SK-N-SH (cell line): ENCODE data around the gene SLAIN1. TPM values are rescaled to one million over a fixed set of nuclear protein-coding genes. Genes with fewer than 3 reads are reported as not detected.

ENCODE experiments used
- CTCF ChIA-PET: fragments of 300-600, 350-600 bp; formaldehyde crosslinking; extraction: SDS; loops from one replicate; lab custom pipeline; 2021; lab: Yijun Ruan, JAX
- POLR2A ChIA-PET: fragments of 350-600 bp; sonication (Branson Sonifier 250); formaldehyde crosslinking; extraction: SDS; loops from one replicate; lab custom pipeline; 2020; ENCODE audit warnings: antibody characterized with exemption, inconsistent platforms; lab: Yijun Ruan, JAX
- DNase-seq: peaks from one replicate; pipeline ENCODE4 v3.0.0; 2012
- H2AFZ ChIP-seq: fragments of 200-600 bp; sonication (generic); 2 replicates; pipeline ENCODE4 v1.8.1; 2016; ENCODE audit warnings: antibody characterized with exemption, mild to moderate bottlenecking, low read depth
- H3F3A ChIP-seq: fragments of 200-600 bp; sonication (generic); replicated peaks from 2 replicates; pipeline ENCODE3; 2016; ENCODE audit warnings: antibody characterized with exemption, mild to moderate bottlenecking; ENCODE audit not compliant: insufficient read depth
- H3K27ac ChIP-seq, 2 experiments: fragments of 200-500 bp in 1 of 2; fragments of 200-600 bp in 1 of 2; sonication (Bioruptor generic) in 1 of 2; sonication (generic), shearing (Covaris generic) in 1 of 2; 2 replicates each; pipeline versions ENCODE4 v1.5.1 to v1.6.1; 2014 to 2016; ENCODE audit warnings: low read depth in 2 of 2, inconsistent platforms in 1 of 2, low read length in 1 of 2, mild to moderate bottlenecking in 1 of 2, mixed read lengths in 1 of 2
- H3K27me3 ChIP-seq: fragments of 200-600 bp; sonication (generic), shearing (Covaris generic); 2 replicates; pipeline ENCODE4 v1.6.1; 2016; ENCODE audit warnings: mixed run types; ENCODE audit not compliant: insufficient read depth
- H3K36me3 ChIP-seq, 2 experiments: fragments of 200-500 bp in 1 of 2; fragments of 200-600 bp in 1 of 2; sonication (Bioruptor generic) in 1 of 2; sonication (generic) in 1 of 2; replicated peaks in 1 of 2; 2 replicates each; pipeline versions ENCODE3 to v1.5.1; 2014 to 2016; ENCODE audit warnings: low read length in 1 of 2, mild to moderate bottlenecking in 1 of 2; ENCODE audit not compliant: insufficient read depth in 2 of 2, control insufficient read depth in 1 of 2
- H3K4me1 ChIP-seq, 2 experiments: fragments of 200-500 bp in 1 of 2; fragments of 200-600 bp in 1 of 2; sonication (Bioruptor generic) in 1 of 2; sonication (generic), shearing (Covaris generic) in 1 of 2; 2 replicates each; pipeline versions ENCODE4 v1.5.1 to v1.6.1; 2014 to 2016; ENCODE audit warnings: low read depth in 1 of 2, low read length in 1 of 2, mixed run types in 1 of 2; ENCODE audit not compliant: insufficient read depth in 2 of 2, control insufficient read depth in 1 of 2
- H3K4me2 ChIP-seq: fragments of 200-600 bp; sonication (generic), shearing (Covaris generic); 2 replicates; pipeline ENCODE4 v1.6.1; 2017; ENCODE audit warnings: mixed run types
- H3K4me3 ChIP-seq, 2 experiments: fragments of 200-500 bp in 1 of 2; fragments of 200-600 bp in 1 of 2; sonication (Bioruptor generic) in 1 of 2; sonication (generic), shearing (Covaris generic) in 1 of 2; 2 replicates each; pipeline versions ENCODE4 v1.5.1 to v1.8.1; 2014 to 2016; ENCODE audit warnings: low read depth in 2 of 2, inconsistent platforms in 1 of 2, low read length in 1 of 2, mild to moderate bottlenecking in 1 of 2, mixed read lengths in 1 of 2, moderate library complexity in 1 of 2
- H3K79me2 ChIP-seq: fragments of 200-600 bp; sonication (generic); 2 replicates; pipeline ENCODE4 v1.8.1; 2017; ENCODE audit warnings: mild to moderate bottlenecking; ENCODE audit not compliant: insufficient read depth
- H3K9ac ChIP-seq: fragments of 200-600 bp; sonication (generic); 2 replicates; pipeline ENCODE4 v1.6.1; 2017; ENCODE audit warnings: mixed run types
- H3K9me2 ChIP-seq: fragments of 200-600 bp; sonication (generic); 2 replicates; pipeline ENCODE4 v1.6.1; 2017; ENCODE audit warnings: mixed run types
- H3K9me3 ChIP-seq: fragments of 200-600 bp; sonication (generic); 2 replicates; pipeline ENCODE4 v1.6.1; 2017; ENCODE audit warnings: mixed run types, mild to moderate bottlenecking, moderate library complexity
- H4K20me1 ChIP-seq: fragments of 200-600 bp; sonication (generic); 2 replicates; pipeline ENCODE4 v1.6.1; 2017; ENCODE audit warnings: mild to moderate bottlenecking, mixed run types; ENCODE audit not compliant: insufficient read depth
- CTCF ChIP-seq: fragments of 200-600 bp; sonication (generic); IDR thresholded peaks from 2 replicates; pipeline ENCODE4 v1.6.1; 2017; ENCODE audit warnings: antibody characterized with exemption, mild to moderate bottlenecking, moderate library complexity
- ELF1 ChIP-seq: IDR thresholded peaks from 2 replicates; pipeline ENCODE4 v1.4.0; 2012
- EP300 ChIP-seq, 2 experiments: IDR thresholded peaks; 2 replicates each; pipeline versions ENCODE4 v1.4.0 to v1.6.1; 2012; ENCODE audit warnings: borderline replicate concordance in 1 of 2, low read depth in 1 of 2, low read length in 1 of 2
- EZH2phosphoT487 ChIP-seq: fragments of 200-600 bp; sonication (generic); IDR thresholded peaks from 2 replicates; pipeline ENCODE4 v1.6.1; 2017; ENCODE audit warnings: low read depth, mixed run types, mild to moderate bottlenecking, antibody characterized with exemption, moderate library complexity, borderline replicate concordance
- GATA2 ChIP-seq: sonication (generic); formaldehyde crosslinking; IDR thresholded peaks from 2 replicates; pipeline ENCODE4 v1.5.0; 2020; ENCODE audit warnings: mild to moderate bottlenecking, missing genetic modification reagents
- MXI1 ChIP-seq: IDR thresholded peaks from 2 replicates; pipeline ENCODE4 v1.6.1; 2012; ENCODE audit warnings: mild to moderate bottlenecking, low read depth, low read length, improper control_type of control experiment
- NFIC ChIP-seq: IDR thresholded peaks from 2 replicates; pipeline ENCODE4 v1.4.0; 2012; ENCODE audit warnings: borderline replicate concordance
- PBX3 ChIP-seq: IDR thresholded peaks from 2 replicates; pipeline ENCODE4; 2012
- POLR2AphosphoS5 ChIP-seq: IDR thresholded peaks from 2 replicates; pipeline ENCODE4 v1.6.1; 2012; ENCODE audit warnings: low read depth, low read length
- RAD21 ChIP-seq: IDR thresholded peaks from 2 replicates; pipeline ENCODE4 v1.6.1; 2012; ENCODE audit warnings: mild to moderate bottlenecking, low read length
- RFX5 ChIP-seq: IDR thresholded peaks from 2 replicates; pipeline ENCODE4 v1.6.1; 2012; ENCODE audit warnings: mild to moderate bottlenecking, improper control_type of control experiment, low read length
- SIN3A ChIP-seq: IDR thresholded peaks from 2 replicates; pipeline ENCODE4 v1.6.1; 2012; ENCODE audit warnings: low read depth, mild to moderate bottlenecking, low read length, moderate library complexity, borderline replicate concordance
- TAF1 ChIP-seq: IDR thresholded peaks from 2 replicates; pipeline ENCODE4 v1.6.1; 2012; ENCODE audit warnings: low read depth, mild to moderate bottlenecking, low read length, moderate library complexity, borderline replicate concordance
- TEAD4 ChIP-seq: IDR thresholded peaks from 2 replicates; pipeline ENCODE4 v1.4.0; 2012; ENCODE audit warnings: mild to moderate bottlenecking, borderline replicate concordance; ENCODE audit not compliant: insufficient read depth
- USF1 ChIP-seq: IDR thresholded peaks from 2 replicates; pipeline ENCODE4 v1.4.0; 2012; ENCODE audit warnings: low read depth, borderline replicate concordance
- YY1 ChIP-seq: IDR thresholded peaks from 2 replicates; pipeline ENCODE4 v1.4.0; 2012; ENCODE audit warnings: low read depth, mild to moderate bottlenecking
- WGBS: methylation state at CpG from one replicate; pipeline ENCODE4 v1.1.6; 2017; ENCODE audit warnings: low lambda C conversion rate; 5-methylcytosine and 5-hydroxymethylcytosine counted together
- polyA plus RNA-seq, 3 experiments: library from polyadenylated mRNA; depleted of rRNA; stranded (reverse); fragments of >200 nt; gene quantifications; 2 replicates each; pipeline ENCODE4 v1.2.3, GENCODE V29; 2012

The SLAIN1 gene
- polyA plus RNA-seq, 1 of the 3 experiments (the other 2 are of a cell fraction): 1.6 TPM

- Histone ChIP-seq H3K4me3 (no peak overlapping the region), H3K4me2 (no peak overlapping the region), H3K27me3 (no peaks in the 10 kb centered on the region), H2AFZ (no peak overlapping the region), H3K9me3 (no peaks in the 10 kb centered on the region), H3K36me3 (no peaks in the 10 kb centered on the region), H3K9ac (no peak overlapping the region), H3K9me2 (no peaks in the 10 kb centered on the region), H3K79me2 (no peaks in the 10 kb centered on the region), H3F3A (no peaks in the 10 kb centered on the region), H4K20me1 (no peaks in the 10 kb centered on the region), H3K27ac (no peak overlapping the region), H3K4me1 (peaks cover 2 to 3% of the 10 kb centered on the region in 2 experiments; a peak in 3 of 4 replicates)
- DNase-seq: no peak
- WGBS: 78% methylated on average over 1 of the region's 1 CpG
- CTCF ChIA-PET: interaction anchor here (1.0 to 2.0 kb wide), 2 partner anchors 19 to 141 kb away, joined by 5 to 6 read pairs; no protein-coding TSS in a partner anchor
- TF ChIP-seq EP300 (IDR thresholded peaks at IDR 0.05; ENCODE audit: borderline replicate concordance in 1 of 2, low read depth in 1 of 2, low read length in 1 of 2) (no peak), TAF1 (no peak), USF1 (no peak), SIN3A (no peak), RAD21 (no peak), RFX5 (no peak), TEAD4 (no peak), NFIC (no peak)
- POLR2A ChIA-PET: no interaction called here
Measured at GRCh38 chr13:77733674-77734073, 36.2 kb downstream of the SLAIN1 start.

GRCh38 chr13:77737583-77738200, 40.2 kb downstream of the SLAIN1 start:
- TF ChIP-seq SIN3A: no peak
- TF ChIP-seq PBX3: no peak
- TF ChIP-seq RAD21: no peak
- no peak for TF ChIP-seq TAF1
- TF ChIP-seq POLR2AphosphoS5: no peak
- TF ChIP-seq GATA2: no peak
- TF ChIP-seq EZH2phosphoT487: no peak
- TF ChIP-seq YY1: no peak
- no peak for TF ChIP-seq ELF1
- TF ChIP-seq CTCF: no peak
- no peak for TF ChIP-seq MXI1
- TF ChIP-seq, all 33 proteins: peak for 0
- Histone ChIP-seq H3K36me3 (no peaks in the 10 kb centered on the region), H3K4me1 (peaks cover 0 to under 1% of the 10 kb centered on the region in 2 experiments; a peak in 3 of 4 replicates), H3K27ac (no peak overlapping the region), H3K4me2 (no peak overlapping the region), H3K4me3 (no peak overlapping the region), H3F3A (no peaks in the 10 kb centered on the region), H4K20me1 (no peaks in the 10 kb centered on the region), H3K79me2 (no peaks in the 10 kb centered on the region), H3K27me3 (no peaks in the 10 kb centered on the region), H3K9ac (no peak overlapping the region), H2AFZ (no peak overlapping the region), H3K9me2 (no peaks in the 10 kb centered on the region), H3K9me3 (no peaks in the 10 kb centered on the region)
- 32% methylated on average over 2 of the region's 2 CpGs for WGBS
- ChIA-PET POLR2A (no interaction called here), CTCF (interaction anchor here (2.1 kb wide), 1 partner anchor 13 kb away, joined by 6 read pairs; no protein-coding TSS in a partner anchor)
- no peak for DNase-seq
